ENCODE results near the gene EPN2.

The EPN2 gene

DNA sequence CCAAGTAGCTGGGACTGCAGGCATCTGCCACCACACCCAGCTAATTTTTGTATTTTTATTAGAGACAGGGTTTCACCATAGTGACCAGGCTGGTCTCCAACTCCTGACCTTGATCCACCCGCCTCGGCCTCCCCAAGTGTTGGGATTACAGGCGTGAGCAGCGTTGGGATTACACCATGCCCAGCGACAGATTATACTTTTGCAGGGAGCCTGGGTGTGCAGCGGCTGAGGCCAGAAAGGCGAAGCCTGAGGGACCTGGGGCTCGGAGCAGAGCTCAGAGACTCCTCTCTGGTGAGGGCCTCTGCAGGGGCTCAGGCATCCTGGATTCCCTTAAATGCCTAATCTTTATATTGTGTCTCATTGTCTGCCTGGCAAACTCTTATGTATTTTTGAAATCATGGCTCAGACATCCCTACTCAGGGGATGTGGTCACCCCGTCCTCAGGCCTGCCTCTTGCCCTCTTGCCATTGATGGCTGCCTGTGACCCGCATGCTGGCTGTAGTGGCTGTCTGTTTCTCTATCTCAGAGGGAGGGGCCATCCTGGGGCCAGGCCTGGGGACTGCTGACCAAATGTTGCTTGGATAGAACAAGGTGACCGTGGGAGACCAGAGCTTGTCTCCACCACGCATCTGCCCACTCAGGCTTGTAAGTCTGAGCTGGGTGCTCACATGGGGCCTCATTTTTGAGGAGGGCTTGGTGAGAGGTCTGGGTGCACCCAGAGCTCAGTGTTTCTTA, 82.8 kb downstream of the EPN2 start:
- DNase-seq: no peak
- Histone ChIP-seq H3K36me3 (no peaks in the 10 kb centered on the region), H3K9me3 (no peaks in the 10 kb centered on the region), H3K4me1 (peaks cover 8% of the 10 kb centered on the region), H3K4me3 (ENCODE audit: low read depth, low read length) (no peak overlapping the region), H3K27me3 (no peaks in the 10 kb centered on the region)
- TF ChIP-seq, protein P1, sequence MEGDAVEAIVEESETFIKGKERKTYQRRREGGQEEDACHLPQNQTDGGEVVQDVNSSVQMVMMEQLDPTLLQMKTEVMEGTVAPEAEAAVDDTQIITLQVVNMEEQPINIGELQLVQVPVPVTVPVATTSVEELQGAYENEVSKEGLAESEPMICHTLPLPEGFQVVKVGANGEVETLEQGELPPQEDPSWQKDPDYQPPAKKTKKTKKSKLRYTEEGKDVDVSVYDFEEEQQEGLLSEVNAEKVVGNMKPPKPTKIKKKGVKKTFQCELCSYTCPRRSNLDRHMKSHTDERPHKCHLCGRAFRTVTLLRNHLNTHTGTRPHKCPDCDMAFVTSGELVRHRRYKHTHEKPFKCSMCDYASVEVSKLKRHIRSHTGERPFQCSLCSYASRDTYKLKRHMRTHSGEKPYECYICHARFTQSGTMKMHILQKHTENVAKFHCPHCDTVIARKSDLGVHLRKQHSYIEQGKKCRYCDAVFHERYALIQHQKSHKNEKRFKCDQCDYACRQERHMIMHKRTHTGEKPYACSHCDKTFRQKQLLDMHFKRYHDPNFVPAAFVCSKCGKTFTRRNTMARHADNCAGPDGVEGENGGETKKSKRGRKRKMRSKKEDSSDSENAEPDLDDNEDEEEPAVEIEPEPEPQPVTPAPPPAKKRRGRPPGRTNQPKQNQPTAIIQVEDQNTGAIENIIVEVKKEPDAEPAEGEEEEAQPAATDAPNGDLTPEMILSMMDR (IDR thresholded peaks at IDR 0.05; ENCODE audit: low read depth, low read length): no peak

DNA sequence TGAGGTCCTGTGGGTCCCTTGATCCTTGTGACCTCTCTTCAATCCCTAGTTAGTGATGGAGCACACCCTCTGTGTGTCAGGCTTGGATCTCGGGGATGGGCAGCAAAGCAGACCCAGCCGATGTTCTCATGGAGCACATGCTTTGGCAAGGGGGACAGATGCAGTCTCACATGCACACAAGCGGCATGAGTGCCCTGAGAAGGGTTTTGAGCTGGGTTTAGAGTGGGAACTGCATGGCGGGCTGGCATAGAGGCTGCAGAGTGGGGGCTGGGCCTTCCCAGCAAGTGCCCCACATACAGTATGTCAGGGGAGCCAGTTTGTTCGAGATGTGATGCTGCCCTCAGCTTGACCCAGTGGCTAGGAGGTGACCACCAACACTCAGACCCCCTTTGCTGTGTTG, 83.7 kb downstream of the EPN2 start:
- TF ChIP-seq, protein P1 (IDR thresholded peaks at IDR 0.05; ENCODE audit: low read depth, low read length): no peak
- Histone ChIP-seq H3K9me3 (no peaks in the 10 kb centered on the region), H3K4me3 (ENCODE audit: low read depth, low read length) (no peak overlapping the region), H3K27me3 (no peaks in the 10 kb centered on the region), H3K36me3 (no peaks in the 10 kb centered on the region), H3K4me1 (peaks cover 8% of the 10 kb centered on the region)
- DNase-seq: no peak

DNA sequence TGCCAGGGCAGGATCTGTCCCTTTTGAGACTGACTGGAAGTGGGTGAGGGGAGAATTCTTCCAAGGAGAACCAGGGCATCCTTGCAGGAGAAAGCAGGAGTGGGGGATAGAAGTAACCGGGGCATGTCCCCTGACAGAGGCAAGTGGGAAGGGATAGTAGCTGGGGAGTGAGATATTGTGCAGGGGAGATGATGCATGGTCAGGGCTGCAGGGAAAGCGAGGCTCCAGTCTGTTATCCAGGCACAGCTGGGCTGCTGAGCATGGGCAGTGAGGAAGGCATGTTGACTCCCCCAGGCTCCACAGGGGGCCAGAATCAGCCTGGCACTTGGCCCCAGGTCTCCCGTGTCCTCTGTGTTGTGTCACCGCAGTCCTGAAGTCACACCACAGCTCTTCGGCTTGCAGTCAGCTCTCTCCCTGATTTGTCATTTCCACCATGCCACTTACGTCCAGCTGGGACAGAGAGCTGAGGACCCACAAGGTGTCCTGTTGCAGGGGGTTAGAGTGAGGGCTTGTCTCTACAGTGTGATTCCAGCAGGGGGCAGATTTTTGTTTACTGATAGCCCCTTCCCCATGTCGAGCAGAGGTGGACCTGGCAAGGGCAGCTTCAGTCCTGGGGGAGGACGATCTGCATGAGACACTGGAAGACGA, 84.4 kb downstream of the EPN2 start:
- no peaks in the 10 kb centered on the region for H3K27me3 ChIP-seq
- H3K36me3 ChIP-seq: no peaks in the 10 kb centered on the region
- no peak overlapping the region for H3K4me3 ChIP-seq (ENCODE audit: low read depth, low read length)
- DNase-seq: no peak
- H3K9me3 ChIP-seq: no peaks in the 10 kb centered on the region
- peaks cover 8% of the 10 kb centered on the region for H3K4me1 ChIP-seq
- TF ChIP-seq, protein P1 (IDR thresholded peaks at IDR 0.05; ENCODE audit: low read depth, low read length): 0 out of 2 replicates have a peak, but pooled peaks have one; percentile 6

DNA sequence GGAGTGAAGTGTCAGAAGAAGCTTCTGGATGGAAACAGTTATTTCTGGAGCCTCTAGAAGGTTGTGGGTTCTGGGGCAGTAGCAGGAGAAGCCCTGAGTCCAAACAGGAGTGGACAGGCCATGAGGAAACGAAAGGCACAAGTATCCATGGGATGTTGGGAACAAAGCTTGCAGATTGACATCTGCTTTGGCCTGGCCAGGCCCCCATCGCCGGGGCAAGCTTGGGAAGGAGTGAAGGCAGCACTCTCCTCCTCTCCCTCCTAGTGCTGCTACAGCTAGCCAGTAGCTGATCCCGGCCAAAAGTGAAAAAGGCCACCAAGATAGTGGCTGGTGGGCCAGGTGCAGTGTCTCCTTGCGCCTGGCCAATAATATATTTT, 85.0 kb downstream of the EPN2 start:
- H3K36me3 ChIP-seq: no peaks in the 10 kb centered on the region
- no peaks in the 10 kb centered on the region for H3K9me3 ChIP-seq
- no peak for DNase-seq
- no peaks in the 10 kb centered on the region for H3K27me3 ChIP-seq
- TF ChIP-seq, protein P1 (IDR thresholded peaks at IDR 0.05; ENCODE audit: low read depth, low read length): no peak
- H3K4me1 ChIP-seq: peaks cover 7% of the 10 kb centered on the region
- H3K4me3 ChIP-seq (ENCODE audit: low read depth, low read length): no peak overlapping the region

DNA sequence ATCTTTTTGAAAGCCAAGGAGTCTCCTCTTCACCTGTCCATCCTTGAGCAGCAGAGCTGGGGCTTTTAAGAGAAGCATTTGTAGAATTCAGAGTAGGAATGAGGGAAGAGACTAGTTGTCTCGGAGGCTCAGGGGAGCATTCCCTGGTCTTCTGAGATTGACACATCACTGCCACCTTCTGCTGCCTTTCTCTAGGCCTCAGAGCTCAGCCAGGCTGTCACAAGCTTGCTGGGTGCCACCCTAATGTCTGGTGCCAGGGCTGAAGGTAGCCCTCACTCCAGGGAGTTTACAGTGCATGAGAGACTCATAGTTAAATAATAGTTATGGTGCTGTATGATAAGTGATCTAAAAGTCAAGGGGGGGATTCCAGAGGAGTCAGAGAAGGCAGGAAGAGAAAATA, 85.7 kb downstream of the EPN2 start:
- TF ChIP-seq, protein P1 (IDR thresholded peaks at IDR 0.05; ENCODE audit: low read depth, low read length): no peak
- Histone ChIP-seq H3K4me3 (ENCODE audit: low read depth, low read length) (no peak overlapping the region), H3K27me3 (no peaks in the 10 kb centered on the region), H3K4me1 (no peaks in the 10 kb centered on the region), H3K9me3 (no peaks in the 10 kb centered on the region), H3K36me3 (no peaks in the 10 kb centered on the region)
- DNase-seq: no peak

DNA sequence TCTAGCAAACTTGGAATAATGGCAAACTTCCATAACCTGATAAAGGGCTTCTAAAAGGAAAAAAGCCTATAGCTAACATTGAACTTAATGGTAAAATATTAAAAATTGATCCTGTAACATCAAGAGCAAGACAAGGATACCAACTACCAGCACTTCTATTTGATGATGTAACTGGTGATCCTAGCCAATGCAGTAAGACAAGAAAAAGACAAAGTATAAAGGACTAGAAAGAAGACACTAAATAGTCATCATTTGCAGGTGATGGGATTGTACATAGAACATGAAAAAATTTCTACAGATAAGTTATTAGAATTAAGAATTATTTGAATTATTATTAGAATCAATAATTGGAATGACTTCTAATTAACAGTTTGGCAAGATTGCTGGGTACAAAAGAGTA, 88.4 kb downstream of the EPN2 start:
- Histone ChIP-seq H3K9me3 (no peaks in the 10 kb centered on the region), H3K4me1 (no peaks in the 10 kb centered on the region), H3K36me3 (no peaks in the 10 kb centered on the region), H3K4me3 (ENCODE audit: low read depth, low read length) (no peak overlapping the region), H3K27me3 (no peaks in the 10 kb centered on the region)
- TF ChIP-seq, protein P1 (IDR thresholded peaks at IDR 0.05; ENCODE audit: low read depth, low read length): no peak
- no peak for DNase-seq

Data from BE2C (cell line).